Colonic mucosa (tissue), 4 donors: Measurements from ENCODE around the gene DPH2. TPM values are rescaled to one million over a fixed set of nuclear protein-coding genes. Genes with fewer than 3 reads are reported as not detected.

ENCODE experiments used
- DNase-seq: peaks from one replicate; pipeline ENCODE4 v3.0.0-alpha.2; 2020
- H3K27ac ChIP-seq: fragments of 200-600 bp; one replicate; pipeline ENCODE4 v1.8.0; 2021
- H3K27me3 ChIP-seq: fragments of 200-600 bp; one replicate; pipeline ENCODE4 v1.8.0; 2021
- H3K36me3 ChIP-seq: fragments of 200-600 bp; one replicate; pipeline ENCODE4 v1.8.0; 2021
- H3K4me1 ChIP-seq: fragments of 200-600 bp; one replicate; pipeline ENCODE4 v1.8.0; 2021; ENCODE audit warnings: mild to moderate bottlenecking
- H3K4me3 ChIP-seq: fragments of 200-600 bp; one replicate; pipeline ENCODE4 v1.8.0; 2021
- H3K9ac ChIP-seq, 2 donors: one replicate each; pipeline ENCODE4 v1.7.0; 2013; ENCODE audit warnings: control low read depth in 2 of 2, low read depth in 2 of 2, low read length in 2 of 2
- H3K9me3 ChIP-seq: fragments of 200-600 bp; one replicate; pipeline ENCODE4 v1.8.0; 2021
- CTCF ChIP-seq: fragments of 200-600 bp; IDR thresholded peaks from one replicate; pipeline ENCODE4 v1.8.0; 2022; ENCODE audit warnings: antibody characterized with exemption, mild to moderate bottlenecking
- intact Hi-C: fragments of 100-400 bp; cut with DNase I; formaldehyde crosslinking; loops from one replicate; pipeline ENCODE4 v1.14.1; 2022
- total RNA-seq, 2 donors: library from RNA; stranded (reverse); fragmentation: NEBNext Ultra II Directional in 1 of 2; extraction: Animal tissue kit (Norgen Biotek cat#: 25700) in 1 of 2; gene quantifications; one replicate each; pipeline ENCODE4 v1.2.1, GENCODE V29; 2021
- donor health status: healthy.
- donor health status: DM: no; HTN: no; CAD: no.
- donor health status: DM: no; HTN: no; CAD: no.

DPH2 gene
- total RNA-seq, 2 donors from 2014 or later, result 11.5 to 43.1 TPM

GRCh38 chr1:43962324-43962723 lies 7.5 kb upstream of the DPH2 start:
- intact Hi-C loops, result no loop called here
- no peaks in the 10 kb centered on the region for H3K36me3 ChIP-seq
- no peak for TF ChIP-seq CTCF

GRCh38 chr1:43963006-43963405 lies 6.8 kb upstream of the DPH2 start:
- Histone ChIP-seq H3K36me3 (no peaks in the 10 kb centered on the region), H3K9me3 (no peaks in the 10 kb centered on the region), H3K4me3 (no peak overlapping the region), H3K9ac (no peak overlapping the region), H3K27ac (no peak overlapping the region), H3K4me1 (no peaks in the 10 kb centered on the region), H3K27me3 (no peaks in the 10 kb centered on the region)
- DNase-seq, result no peak
- no peak for TF ChIP-seq CTCF
- intact Hi-C loops, result no loop called here

More at GRCh38 chr1:43962324-43962723, 7.5 kb upstream of the DPH2 start:
- Histone ChIP-seq H3K9ac (no peak overlapping the region), H3K9me3 (no peaks in the 10 kb centered on the region), H3K4me3 (no peak overlapping the region), H3K27me3 (no peaks in the 10 kb centered on the region), H3K27ac (no peak overlapping the region), H3K4me1 (no peaks in the 10 kb centered on the region)
- DNase-seq, result no peak

- Histone ChIP-seq H3K36me3 (no peaks in the 10 kb centered on the region), H3K4me1 (no peaks in the 10 kb centered on the region), H3K9ac (no peak overlapping the region), H3K9me3 (no peaks in the 10 kb centered on the region), H3K27me3 (no peaks in the 10 kb centered on the region), H3K27ac (no peak overlapping the region), H3K4me3 (no peak overlapping the region)
- no peak for DNase-seq
- intact Hi-C loops, result no loop called here
- no peak for TF ChIP-seq CTCF
These were observed 5.9 kb upstream of the DPH2 start for GRCh38 chr1:43963890-43964289.

GRCh38 chr1:43965316-43965715 lies 4.5 kb upstream of the DPH2 start:
- no peak for DNase-seq
- no peak for TF ChIP-seq CTCF
- Histone ChIP-seq H3K4me3 (no peak overlapping the region), H3K9me3 (no peaks in the 10 kb centered on the region), H3K27me3 (no peaks in the 10 kb centered on the region), H3K4me1 (peaks cover under 1% of the 10 kb centered on the region), H3K27ac (no peak overlapping the region), H3K9ac (no peak overlapping the region), H3K36me3 (no peaks in the 10 kb centered on the region)
- intact Hi-C loops, result no loop called here

- intact Hi-C loops, result no loop called here
- H3K36me3 ChIP-seq, result no peaks in the 10 kb centered on the region
- no peaks in the 10 kb centered on the region for H3K9me3 ChIP-seq
- no peaks in the 10 kb centered on the region for H3K27me3 ChIP-seq
- no peak overlapping the region for H3K9ac ChIP-seq
- no peak overlapping the region for H3K4me3 ChIP-seq
- H3K27ac ChIP-seq, result no peak overlapping the region
- no peak for TF ChIP-seq CTCF
- no peak for DNase-seq
- peaks cover 6% of the 10 kb centered on the region for H3K4me1 ChIP-seq
These were observed 1.4 kb upstream of the DPH2 start for GRCh38 chr1:43968348-43968948.
